IMR-90 (cell line): ENCODE measurements around the gene KRT37.

Source experiments
- MXI1 ChIP-seq: IDR thresholded peaks from 2 replicates; pipeline ENCODE4 v1.6.1; 2012; ENCODE audit warnings: low read depth, mild to moderate bottlenecking, low read length, moderate library complexity, borderline replicate concordance
- POLR2A ChIP-seq: IDR thresholded peaks from 2 replicates; pipeline ENCODE4 v1.6.1; 2012; ENCODE audit warnings: mild to moderate bottlenecking, low read depth, low read length
- TF ChIP-seq, protein P1 (sequence below): conservative IDR thresholded peaks from 2 replicates; pipeline ENCODE4 v1.5.1; 2012; ENCODE audit warnings: mild to moderate bottlenecking, low read depth, low read length, improper control_type of control experiment

DNA sequence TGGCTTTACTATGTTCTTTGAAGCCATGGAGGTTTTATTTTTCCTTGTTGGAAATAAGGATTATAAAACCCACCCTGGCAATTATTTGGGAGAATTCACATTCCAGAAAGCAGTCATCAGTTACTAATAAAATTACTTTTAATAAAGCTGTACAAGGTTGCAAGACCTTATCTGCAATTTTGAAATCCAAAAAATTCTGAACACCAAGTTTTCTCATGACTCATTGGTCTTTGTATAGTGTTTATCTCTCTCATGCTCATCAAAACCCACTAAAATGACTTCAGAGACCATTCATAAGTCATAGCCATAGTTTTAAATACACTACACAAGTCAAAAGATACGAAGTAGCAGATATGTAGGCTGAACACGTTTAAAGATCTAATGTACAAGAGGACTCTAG is 22.4 kb upstream of the KRT37 start:
- TF ChIP-seq, protein P1, sequence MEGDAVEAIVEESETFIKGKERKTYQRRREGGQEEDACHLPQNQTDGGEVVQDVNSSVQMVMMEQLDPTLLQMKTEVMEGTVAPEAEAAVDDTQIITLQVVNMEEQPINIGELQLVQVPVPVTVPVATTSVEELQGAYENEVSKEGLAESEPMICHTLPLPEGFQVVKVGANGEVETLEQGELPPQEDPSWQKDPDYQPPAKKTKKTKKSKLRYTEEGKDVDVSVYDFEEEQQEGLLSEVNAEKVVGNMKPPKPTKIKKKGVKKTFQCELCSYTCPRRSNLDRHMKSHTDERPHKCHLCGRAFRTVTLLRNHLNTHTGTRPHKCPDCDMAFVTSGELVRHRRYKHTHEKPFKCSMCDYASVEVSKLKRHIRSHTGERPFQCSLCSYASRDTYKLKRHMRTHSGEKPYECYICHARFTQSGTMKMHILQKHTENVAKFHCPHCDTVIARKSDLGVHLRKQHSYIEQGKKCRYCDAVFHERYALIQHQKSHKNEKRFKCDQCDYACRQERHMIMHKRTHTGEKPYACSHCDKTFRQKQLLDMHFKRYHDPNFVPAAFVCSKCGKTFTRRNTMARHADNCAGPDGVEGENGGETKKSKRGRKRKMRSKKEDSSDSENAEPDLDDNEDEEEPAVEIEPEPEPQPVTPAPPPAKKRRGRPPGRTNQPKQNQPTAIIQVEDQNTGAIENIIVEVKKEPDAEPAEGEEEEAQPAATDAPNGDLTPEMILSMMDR = no peak
- TF ChIP-seq MXI1 (no peak), POLR2A (no peak)
